Tongue (tissue), 2 donors: ENCODE data around the gene PPARA. TPM values are rescaled to one million over a fixed set of nuclear protein-coding genes. Genes with fewer than 3 reads are reported as not detected.

Experiments
- DNase-seq: peaks from one replicate; pipeline ENCODE4 v3.0.0-alpha.2; 2015
- total RNA-seq: library from RNA; depleted of rRNA; stranded (reverse); fragments of >200 nt; gene quantifications from one replicate; pipeline ENCODE4 v1.2.3, GENCODE V29; 2014

The PPARA gene
- total RNA-seq, 1 donor from 2014 or later, result 43.2 TPM

DNA sequence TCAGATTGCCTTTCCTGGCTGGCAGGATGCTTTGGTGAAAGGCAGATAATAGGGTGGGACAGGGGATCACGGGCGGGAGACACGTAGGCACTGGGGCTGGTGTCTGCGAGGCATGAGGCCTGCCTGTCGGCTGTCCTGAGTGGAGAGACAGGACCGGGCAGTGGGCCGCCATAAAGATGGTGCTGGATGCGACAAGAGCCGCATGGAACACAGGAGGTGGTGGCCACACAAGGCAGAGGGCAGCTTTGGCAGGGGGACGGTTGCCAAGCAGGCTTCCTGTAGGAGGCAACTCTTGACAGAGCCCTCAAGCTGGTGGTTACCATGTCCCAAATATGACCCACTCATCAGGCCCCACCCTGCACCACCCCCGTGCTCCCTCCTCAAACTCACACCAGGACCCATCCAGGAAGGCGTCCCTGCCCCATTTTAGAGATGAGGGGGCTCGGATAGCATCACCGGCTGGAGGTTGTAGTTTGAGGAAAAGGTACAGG is 4.9 kb upstream of the PPARA start:
- DNase-seq, result no peak

DNA sequence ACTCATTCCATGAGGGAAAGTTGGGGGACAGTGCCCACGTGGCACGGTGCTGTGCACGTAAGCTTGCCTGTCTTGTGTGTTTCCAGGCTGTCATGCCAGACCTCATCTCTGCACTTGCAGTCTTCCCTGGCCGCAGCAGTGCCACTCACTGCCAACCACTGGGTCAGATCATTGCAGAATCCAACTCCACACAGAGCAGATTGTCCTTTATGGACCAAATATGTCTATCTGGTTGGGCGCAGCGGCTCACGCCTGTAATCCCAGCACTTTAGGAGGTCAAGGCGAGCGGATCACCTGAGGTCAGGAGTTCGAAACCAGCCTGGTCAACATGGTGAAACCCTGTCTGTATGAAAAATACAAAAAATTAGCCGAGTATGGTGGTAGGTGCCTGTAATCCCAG is 4.4 kb upstream of the PPARA start:
- DNase-seq, result no peak

DNA sequence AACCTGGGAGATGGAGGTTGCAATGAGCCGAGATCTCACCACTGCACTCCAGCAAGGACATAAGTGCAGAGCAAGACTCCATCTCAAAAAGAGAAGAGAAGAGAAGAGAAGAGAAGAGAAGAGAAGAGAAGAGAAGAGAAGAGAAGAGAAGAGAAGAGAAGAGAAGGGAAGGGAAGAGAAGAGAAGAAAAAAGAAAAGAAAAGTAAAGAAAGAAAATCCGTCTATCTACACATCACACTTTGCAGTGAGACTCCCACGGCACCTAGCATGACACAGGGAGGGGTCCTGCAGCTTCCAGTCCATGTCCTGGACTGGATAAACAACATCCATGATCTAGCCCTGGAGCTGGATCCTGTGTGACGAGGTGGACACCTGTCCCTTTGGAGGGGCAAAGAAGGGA is 4.0 kb upstream of the PPARA start:
- no peak for DNase-seq

DNA sequence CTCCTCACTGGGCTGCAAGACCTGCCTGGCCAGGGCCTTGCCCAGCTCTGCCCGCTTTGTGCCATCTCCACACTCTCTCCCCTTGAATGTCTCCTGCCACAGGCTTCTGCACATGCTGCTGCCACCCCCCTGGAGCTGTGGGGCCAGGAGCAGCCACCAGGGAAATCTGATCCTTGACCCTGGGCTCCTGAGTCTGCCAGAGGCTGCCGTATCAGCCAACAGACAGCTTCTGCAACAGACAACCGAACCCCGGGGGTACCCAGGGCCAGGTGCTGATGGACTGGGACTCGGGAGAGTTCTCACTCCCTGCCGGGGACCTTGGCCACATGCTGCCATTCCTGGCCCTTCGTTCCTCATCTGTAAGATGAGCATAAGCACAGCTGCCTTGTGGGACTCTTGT is 3.3 kb upstream of the PPARA start:
- DNase-seq, result no peak

DNA sequence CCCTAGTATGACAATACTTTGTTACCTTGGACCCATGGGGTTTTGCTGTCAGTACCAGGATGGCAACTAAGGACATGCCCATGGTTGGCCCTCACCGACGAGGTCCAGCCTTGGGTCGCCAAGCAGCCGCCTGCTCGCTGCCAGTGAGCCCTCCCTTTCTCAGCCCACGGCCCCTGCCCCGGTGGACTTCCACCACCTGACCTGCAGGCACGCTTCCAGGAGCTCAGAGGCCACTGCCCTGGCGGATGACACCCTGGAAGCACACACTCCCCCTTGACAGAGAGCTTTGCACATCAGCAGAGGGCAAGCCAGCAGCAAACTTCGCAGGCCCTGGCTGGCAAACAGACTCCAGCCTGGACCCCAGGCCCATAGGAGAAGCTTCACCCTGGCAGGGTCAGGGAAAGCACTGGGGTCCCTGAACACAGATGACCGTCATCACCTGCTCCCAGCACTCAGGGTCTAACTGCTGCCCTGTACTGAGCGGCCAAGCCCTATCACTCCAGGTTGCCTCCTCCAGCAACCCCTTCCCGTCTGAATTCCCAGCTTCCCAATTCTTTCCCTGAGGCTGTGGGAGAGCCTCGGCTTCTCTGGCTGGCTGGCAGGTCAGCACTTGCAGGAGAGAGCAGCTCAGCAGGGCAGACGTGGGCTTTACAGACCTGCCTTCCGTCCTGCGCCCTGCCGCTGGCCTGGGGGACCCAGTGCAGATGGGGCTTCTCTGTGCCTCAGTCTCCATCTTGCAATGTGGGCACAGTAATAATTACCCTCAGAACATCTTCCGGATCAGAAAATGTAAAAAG is 2.7 kb upstream of the PPARA start:
- no peak for DNase-seq

DNA sequence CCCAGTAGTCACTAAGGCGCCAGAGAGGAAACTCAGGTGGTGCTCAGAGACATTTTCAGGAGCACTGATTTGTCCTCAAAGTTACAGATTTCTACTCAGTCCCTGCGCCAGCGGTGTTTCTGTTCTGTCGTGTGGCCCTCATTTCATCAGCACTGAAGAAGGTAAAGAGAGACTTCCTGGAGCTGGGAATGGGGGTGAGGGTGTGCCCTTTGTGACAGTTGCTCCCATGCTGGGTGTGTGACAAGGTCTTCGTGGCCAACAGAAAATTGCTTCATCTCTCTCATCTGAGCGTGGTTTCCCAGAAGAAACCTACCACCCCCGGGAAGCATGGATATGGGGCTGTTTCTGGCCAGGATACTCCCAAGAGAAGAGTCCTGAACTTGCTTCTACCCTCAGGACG is 2.0 kb upstream of the PPARA start:
- no peak for DNase-seq

DNA sequence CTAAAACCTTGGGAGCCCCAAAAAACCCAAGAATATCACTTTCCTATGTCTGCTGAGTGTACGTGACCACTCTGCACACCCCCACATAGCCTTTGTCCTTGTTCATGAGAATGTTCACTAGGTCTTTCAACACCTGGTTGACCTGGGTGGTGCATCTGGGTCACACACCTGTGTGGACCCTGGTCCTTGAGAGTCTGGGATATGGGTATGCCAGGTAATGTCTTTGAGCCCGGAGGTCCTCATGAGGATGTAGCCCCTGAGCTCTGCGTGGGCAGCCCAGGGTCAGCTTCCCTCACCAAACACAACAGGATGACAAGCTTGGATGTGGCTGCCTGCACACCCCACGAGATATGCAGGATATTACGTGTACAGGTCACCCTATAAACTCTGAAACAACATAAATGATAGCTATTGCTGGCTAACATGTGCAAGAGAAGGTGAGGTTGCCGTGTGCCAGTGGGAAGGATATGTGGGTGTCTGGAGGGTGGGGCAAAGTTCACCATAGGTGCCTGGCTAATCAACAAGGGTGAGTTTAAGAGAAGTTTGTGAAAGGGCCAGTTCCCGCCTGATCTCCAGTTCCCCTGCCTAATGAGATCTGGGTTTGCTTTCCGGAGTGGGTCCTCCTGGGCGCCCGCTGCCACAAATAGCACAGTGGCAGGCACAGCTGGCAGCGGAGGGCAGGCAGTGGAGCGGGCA is 1.4 kb upstream of the PPARA start:
- DNase-seq, result no peak

DNA sequence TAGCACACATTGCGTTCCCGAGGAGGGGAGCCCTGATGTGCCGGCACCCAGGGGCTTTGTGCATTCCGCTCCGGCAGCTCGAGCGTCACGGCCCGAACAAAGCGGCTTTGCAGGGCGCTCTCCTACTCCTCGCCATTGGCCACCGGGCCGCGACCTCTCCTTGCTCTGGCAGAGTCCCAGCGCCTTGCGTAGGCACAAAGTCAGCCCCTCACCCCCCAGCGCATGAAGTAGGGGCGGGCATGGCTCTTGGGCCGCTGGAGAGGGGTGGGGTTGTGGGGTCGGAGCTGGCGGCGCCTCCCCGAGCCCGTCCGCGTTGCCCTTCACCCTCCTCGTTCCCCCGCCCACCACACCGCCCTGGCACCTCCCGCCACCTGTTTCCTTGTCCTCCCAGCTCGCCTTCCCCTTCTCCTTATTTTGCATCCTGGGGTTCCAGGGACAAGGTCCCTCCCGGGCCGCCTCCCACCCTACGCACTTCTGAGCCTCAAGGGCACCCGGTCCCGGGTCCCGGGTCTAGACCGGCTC is 753 bp upstream of the PPARA start:
- DNase-seq, result peak; percentile 66

DNA sequence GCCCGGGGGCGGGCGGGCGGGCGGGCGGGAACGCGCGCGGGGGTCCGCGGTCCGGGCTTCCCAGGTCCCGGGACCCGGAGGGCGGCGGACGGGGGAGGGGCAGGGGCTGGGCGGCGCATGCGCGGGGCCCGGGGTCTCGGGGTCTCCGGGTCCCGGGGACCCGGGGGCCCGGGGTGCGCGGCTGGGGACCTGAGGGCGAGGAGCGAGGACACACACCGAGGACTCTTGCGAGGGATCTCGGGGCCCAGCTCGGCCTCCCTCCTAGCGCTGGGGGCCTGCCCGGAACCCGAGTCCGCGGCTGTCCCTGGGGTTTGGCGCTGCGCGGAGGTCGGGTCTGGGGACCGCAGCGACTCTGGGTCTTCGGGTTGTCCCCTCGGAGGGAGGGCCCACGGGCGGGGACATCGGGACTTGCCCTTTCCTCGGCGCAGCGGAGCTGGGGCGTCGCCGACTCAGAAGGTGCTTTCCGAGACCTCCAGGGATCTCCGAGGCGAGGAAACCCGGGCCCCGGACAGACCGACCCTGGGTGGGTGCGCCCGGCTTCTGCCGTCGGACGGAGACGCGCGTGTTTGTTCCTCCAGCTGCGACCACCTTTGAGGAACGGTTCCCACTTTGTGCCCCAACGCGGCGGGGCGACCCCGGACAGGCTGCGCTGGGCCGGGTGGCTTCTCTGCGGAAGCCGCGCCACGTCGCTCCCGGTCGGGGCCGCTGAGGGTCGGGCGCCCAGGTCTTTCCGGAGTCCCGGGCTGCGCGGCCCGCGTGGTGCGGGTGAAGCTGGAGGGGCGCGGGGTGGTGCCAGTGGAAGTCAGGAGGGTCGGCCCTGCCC is 540 bp downstream of the PPARA start:
- peak; percentile 34 for DNase-seq

DNA sequence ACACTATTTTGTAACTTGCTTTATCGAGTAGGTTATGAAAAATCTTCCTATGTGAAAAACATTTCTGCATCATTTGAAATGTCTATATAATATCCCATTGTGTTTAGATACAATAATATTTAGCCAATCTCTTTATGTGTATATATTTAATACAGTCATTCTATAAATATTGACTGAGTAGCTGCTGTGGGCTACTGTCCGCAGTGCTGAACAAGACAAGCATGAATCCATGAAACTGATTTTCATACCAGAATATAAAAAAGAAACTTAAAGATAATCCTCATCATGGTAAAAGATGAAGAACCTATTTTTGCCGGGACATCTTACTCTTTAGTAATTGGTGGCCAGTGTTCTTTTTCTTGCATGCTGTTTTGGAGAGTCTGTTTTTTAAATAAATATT is 3.6 kb downstream of the PPARA start:
- no peak for DNase-seq

DNA sequence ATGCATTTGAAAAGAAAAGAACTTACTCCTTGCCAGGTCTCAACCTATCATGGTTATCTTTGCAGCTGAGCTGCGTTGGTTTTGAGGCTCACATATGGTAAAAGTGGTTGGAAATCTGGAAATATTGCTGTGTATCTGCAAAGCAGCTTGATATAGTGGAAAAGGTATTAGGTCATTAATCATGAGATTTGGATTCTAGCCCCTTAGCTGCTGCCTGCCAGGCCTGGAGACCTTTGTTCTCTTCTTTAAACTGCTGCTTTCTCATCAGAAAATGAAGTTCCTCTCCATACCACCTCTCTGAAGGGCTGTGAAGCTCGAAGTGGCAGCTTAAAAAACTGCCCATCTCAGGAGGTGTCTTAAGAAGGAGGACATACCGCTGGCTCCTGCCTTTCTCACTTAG is 5.7 kb downstream of the PPARA start:
- DNase-seq, result no peak

DNA sequence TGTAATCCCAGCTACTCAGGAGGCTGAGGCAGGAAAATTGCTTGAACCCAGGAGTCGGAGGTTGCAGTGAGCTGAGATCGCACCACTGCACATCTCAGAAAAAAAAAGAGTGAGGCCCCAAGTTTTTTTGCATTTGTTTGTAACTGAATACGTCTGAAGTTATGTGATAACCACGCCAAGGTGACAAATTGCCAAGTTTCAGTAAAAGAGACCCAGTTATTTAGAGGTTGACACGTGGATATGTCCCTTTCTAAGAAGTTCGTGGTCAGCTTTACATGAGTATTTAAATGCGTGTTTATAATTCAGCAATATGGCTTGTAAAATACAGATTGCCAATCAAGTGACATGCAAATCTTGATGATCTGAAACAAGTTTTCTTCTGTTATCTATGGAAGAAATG is 8.0 kb downstream of the PPARA start:
- no peak for DNase-seq

DNA sequence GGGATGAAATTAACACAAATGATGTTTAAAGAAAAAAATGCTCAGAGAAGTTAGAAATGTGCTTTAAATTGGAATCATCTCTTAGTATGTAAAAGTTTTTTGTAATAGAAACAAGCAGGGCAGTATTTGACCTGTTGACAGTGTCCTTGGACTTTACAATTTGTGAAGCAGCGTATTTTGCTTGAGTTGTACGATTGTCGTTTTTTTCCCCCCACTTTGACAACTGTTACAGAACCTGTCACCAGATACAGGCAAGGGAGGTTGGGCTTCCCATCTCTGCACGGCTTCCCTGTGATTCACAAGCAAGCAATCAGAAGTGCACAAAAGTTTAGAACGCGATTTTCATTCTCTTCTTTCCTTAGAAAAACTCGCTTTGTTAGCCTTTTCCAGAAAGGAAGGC is 8.9 kb downstream of the PPARA start:
- DNase-seq, result no peak

DNA sequence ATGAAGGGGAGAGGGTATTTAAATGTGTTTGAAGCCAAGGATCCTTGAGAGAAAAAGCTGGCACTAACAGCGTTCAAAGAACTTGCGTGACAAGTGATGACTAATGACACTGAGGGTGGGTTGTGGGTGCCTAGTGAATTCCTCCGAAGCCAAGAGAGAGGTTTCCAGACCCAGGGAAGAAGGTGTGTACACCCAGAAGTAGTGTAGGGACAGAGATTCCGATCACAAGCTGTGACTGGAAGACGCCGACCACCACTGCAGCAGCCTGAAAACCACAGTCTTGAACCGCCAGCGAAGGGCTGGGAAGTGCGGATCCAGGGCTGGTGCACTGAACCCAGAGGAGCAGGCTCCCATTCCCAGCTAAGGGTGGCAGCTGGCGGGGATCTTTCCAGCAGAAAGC is 9.5 kb downstream of the PPARA start:
- DNase-seq, result no peak

DNA sequence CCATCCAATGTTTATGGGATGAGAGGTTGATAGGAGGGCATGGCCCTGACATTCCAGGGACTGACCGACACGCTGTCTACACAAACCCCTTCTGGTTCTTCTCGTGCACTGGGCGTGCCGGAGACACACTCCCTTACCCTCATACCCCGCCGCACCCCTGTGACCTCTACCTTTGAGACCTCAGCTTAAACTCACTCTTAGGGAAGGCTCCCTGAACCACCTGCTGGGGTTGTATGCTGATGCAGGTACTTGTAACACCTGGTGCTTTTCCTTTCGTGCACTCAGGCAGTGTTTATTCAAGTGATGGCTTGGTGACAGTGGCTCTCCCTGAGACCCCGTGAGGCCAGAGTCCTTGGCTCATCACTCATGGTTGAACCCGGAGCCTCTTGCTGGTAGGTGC is 12.0 kb downstream of the PPARA start:
- DNase-seq, result no peak

DNA sequence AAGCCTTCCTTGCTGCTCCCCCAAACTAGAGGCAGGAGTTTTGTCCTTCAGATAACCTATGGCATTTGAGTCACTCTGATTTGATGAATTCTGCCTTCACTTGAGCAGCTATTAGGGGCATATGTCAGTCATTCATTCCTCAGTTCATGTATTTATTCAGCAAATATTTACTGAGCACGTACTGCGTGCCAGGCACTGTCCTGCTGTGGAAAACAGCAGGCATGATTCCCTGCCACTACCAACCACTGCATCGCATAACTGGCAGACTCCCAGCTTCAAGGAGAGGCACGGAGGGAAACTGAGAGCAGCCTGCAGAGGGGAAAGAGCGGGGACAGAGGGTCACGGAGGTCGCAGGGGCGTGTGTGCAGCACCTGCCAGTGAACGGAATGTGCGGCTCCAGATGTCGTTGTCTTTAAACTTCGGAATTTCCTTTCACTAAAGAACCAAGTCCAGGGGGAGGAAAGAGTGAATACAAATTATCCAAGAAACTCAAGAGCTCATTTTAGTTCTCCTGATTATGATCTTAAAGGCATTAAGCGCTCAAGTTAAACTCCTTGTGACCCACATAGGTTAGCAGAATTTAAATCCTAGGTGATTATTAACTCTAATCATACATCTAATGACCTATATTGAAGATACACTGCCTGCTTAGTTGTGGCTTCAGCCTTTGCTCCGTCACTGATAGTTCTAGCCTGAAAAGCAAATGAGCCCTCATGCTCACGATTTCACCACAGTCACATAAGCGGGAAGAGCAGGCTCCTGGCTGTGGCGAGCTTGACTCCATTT is 12.6 kb downstream of the PPARA start:
- no peak for DNase-seq

DNA sequence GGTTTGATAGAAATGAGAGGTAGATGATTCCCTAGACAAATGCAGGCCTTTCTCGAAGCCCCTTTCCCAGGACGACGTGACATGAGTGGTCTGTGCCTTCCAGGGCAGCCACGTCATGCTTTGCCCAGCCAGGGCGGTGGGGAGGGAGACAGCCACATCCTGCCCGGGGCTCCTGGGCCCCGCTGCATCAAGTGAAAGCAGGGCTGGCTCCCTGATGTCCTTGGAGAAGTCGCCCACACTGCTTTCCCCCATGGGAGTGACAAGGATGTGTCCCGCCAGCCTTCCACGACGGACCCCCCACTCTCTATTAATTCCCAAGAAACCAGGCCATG is 13.2 kb downstream of the PPARA start:
- DNase-seq, result no peak

DNA sequence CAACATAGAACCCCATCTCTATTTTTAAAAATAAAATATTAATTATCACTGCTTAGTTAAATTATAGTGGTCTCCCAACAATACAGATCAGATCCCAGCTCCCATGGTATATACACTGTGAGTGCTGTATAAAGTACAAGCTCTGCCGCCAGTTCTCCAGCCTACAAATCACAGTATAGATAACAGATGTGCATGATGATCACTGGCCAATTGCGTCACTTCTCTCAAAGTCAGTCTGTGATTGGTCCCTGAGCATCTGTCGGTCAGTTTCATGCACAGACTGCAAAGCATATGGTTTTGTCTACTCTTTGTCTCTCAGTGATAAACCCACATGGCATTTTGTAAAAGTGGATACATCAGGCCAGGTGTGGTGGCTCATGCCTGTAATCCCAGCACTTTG is 15.7 kb downstream of the PPARA start:
- no peak for DNase-seq

DNA sequence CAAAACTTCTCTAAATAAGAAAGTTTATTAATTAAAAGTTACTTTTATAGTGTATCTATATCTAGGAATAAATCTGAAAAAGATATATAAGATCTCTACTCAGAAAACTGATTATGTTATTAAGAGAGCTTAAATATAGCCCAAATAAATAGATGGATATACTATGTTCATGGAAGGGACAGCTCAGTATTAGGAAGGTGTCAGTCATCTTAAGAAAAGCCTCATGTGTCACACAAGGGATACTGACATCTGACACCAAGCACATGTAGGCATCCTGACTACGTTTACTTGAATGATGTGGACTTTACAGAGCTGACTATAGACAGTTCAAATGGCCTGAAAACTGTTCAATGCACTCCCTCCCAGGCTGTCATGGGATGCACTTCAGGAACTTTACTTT is 19.3 kb downstream of the PPARA start:
- no peak for DNase-seq

DNA sequence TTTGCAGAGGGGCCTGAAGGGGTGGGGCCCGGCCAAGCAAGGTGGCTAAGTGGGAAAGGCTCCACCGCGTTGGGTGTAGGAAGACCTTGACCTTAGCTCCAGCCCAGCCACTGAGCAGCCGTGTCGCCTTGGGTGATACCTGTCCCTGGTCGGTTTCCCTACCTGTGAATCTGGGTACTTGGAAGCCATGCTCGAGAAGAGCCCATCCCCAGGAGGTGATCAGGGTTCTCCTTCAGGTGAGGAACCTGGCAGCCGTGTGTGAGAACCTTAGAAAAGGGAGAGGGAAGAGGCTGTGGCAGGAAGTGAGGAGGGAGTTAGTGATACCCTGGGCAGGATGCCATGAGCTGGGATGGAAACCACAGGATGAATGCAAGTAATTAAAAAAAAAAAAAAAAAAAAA is 21.6 kb downstream of the PPARA start:
- DNase-seq, result no peak

DNA sequence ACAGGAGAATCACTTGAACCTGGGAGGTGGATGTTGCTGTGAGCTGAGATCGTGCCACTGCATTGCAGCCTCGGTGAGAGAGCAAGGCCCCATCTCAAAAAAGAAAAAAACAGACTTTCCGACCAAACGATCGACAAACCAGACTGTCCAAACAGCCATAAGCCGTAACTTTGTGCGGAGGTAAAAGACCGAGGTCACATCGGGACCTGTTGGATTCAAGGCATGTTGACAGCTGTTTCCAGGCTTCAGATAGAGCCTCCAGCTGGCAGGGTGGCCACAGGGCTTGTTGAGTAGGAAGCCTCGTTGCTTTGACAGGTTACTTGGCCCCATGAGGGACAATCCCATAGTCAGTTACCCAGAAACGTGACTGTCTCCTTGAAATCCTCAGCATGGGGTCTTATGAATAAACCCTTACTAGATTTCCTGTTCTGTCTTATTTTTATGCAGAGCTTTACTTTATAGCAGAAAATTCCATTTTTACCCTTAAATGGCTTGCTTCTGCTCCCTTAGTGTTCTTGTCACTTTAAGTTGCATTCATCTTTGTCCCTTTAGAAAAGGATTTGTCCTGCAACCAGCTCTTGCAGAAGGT is 22.3 kb downstream of the PPARA start:
- no peak for DNase-seq

DNA sequence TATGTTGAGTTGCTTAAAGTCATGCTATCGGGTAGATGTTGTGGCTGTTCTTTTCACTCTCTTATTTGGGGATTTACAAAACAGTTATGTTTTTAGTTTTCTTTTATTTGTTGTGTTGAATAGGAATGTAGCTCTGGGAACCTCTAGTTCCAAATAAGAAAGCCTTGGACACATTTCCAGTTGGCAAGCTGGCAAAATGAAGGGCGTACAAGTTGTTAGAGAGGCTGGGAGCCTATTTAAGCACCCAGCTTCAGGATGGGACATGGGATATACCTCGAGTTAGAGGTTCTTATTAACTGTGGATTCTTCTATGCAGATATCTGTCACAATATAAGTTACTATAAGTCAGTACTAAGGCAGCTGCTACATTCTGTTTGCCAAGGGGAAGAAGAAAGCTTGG is 22.8 kb downstream of the PPARA start:
- no peak for DNase-seq
